Limb (tissue), 2 donors: ENCODE measurements around the gene ANKRD18A.

ENCODE experiments used
- DNase-seq, 2 donors: peaks; one replicate each; pipeline ENCODE4 v3.0.0-alpha.2; 2016; ENCODE audit errors: extremely low spot score in 2 of 2

The ANKRD18A gene

DNA sequence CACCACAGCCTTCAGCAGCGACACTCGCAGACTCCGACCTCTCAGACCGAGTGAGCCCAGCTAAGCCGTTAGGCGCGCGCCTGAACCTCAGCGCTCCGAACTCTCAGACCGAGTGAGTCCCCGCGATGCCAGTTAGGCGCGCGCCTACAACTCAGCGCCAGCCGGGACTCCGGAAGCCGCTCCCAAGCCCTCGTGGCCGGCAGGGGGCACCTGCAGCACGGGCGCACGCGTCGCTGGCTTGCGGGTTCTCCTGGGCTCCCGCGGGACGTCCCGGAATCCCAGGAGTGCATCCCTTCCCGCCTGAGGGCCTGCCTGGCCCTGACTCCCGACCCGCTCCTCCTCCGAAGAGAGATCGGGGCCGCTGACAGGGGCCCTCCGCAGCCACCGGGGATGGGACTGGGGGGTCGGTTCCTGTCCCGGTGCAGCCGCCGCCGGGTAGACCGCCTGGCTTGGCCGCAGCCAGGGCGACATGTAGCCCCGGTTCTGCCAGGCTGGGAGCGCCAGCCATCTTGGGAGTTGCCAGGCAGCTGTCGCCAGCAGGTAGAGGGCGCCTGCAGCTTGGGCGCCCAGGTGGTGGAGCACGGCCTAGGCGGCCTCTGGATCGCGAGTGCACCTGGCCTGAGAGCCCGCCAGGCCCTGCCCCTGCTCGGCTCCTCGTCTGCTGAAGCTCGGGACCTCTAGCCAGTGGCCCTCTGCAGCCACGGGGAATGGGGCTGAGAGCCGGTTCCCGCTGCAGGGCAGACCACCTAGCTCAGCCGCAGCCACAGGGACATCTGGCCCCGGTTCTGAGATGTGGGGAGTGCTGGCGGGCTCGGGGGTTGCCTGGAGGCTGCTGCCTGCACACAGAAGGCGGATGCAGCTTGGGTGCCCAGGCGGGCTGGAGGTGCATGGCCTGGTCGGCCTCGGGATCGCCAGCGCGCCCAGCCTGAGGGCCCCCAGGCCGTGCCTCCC is at the start of gene ANKRD18A:
Gene ANKRD18A, minus strand, starts transcription at position 114 of the 951 bp plus-strand sequence. CDS start 311 bp downstream, outside the sequence.
- DNase-seq: peak; percentile 27 to 84

DNA sequence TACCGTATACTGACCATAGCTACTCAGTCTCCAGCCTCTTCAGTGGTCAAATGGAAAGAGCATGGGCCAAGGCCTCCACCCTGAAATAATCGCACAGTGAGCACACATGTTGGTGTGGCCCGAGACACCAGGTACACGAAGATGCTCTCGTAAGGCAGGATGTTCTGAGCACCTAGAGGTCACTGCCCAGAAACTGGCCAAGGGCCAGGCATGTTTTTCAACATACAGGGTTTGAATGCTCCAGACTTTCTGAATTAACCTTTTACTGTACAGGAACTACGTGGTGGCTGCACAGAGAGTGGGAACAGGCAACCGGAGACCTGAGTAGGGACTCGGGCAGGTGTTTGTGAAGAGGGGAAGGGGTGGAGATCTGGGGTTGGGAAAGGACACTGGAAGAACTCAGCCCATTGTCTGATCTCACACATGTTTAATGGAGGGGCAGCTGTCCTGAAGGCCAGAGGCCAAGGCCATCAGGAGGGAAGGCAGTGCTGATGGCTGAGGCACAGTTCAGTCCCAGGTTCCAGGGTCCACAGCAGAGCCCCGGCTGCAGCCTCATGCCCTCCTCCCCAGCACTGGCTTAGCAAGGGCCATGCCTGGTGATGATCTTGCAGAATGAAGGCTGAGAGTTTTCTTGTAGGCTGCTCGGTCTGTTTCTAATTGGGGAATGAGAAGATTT is 48.5 kb upstream of the ANKRD18A start:
- no peak for DNase-seq

DNA sequence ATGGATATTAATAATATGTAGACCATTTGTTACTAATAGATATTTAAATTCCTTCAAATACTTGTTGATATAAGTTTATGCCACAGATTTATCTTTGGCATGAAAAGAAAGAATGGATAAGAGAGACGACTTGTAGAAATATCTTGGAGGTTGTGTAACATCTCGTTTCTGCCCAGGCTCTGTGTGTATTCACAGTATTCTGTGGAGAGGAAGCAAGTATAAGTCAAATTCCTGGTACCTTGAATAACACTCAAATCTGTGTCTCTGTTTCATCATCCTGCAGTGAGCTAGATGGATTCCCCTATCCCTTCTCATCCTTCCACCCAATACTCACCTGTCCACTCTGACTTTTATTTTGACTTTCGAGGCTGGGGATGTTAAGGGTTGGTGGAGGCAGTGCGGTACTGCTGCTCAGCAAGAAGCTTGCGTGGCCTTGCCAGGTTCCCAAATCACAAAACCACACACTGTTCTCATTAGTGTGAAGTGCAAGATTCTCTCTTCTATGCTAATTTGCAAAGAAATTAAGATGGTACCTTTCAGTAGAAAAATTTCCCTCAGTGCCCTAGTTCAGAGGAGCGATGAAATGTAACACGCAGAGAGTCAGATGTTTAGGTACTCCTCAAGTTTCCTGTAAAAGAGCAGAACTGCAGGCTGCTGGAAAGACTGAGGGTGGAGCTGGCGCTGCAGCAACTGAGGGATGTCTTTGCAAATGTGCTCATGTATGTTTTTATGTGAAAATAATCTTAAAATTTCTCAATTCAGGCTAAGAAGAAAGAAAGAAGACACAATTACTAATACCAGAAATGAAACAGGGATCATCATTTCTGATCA is 42.6 kb upstream of the ANKRD18A start:
- peak; percentile 17 to 55 for DNase-seq

DNA sequence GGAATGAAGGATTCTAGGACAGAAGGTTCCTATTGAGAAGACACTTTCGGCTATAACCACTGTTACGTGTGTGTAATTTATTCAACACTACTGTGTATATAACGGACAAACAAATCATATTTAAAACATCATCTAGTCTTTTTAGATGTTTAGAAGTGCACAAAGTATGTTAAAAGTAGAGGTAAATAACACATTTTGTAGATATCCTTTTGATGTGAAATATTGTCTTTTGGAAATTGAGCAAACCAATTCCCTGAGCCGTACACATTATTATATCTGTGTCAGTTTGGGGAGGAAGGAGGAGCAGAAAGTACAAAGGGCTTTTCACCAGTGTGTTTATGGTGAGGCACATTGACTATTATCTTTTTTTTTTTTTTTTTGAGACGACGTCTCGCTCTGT is 39.1 kb upstream of the ANKRD18A start:
- no peak for DNase-seq

DNA sequence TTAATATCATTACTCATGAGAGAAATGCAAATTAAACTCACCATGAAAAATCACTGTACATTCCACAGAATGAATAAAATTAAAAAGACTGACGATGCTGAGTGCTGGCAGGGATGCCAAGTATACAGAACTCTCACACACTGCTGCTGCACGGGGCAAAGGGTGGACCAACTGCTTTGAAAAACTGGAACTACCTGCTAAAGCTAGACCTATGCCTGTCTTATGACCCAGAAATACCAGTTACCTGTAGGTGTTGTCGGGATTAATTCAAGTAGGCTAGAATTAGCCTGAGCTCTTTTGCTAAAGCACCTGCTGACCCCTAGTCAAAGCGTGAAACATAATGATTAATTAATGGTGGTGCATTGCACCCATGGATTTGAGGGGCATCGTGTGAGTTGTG is 36.5 kb upstream of the ANKRD18A start:
- DNase-seq: no peak

DNA sequence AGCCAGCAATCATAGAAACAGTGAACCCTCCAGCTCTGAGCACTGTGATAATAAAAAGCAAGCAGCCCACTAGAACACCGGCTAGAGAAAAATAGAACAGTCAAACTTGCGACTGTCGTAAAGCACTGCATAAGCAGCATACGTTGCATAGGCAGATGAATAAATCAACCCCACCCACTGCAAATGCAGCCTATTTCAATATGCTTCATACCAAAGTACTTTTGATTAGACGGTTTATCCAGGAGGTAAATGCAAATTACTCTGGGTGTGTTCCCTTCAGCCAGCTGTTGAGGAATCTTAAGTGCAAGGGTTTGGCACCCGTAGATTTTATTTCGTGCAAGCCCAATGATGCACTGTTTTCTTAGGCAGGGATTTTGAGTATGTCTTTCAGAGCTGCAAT is 32.1 kb upstream of the ANKRD18A start:
- DNase-seq: no peak

DNA sequence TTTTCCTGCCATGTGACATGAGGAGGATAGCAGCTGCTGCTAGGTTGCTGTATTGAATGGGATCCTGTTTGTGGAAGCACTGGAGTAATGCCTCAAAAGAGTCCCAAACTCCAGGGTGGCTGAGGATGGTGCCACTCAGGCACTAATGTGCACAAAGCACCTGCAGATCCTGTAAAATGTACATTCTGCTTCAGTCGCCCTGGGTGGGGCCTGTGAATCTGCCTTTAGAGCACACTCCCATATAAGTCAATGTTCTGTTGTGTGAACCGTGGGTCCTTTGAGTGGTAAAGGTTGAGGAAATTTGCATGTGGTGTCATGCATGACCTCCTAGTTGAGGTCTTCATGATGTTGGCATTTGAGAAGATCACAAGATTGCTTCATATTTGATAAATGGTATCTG is 31.6 kb upstream of the ANKRD18A start:
- no peak for DNase-seq

DNA sequence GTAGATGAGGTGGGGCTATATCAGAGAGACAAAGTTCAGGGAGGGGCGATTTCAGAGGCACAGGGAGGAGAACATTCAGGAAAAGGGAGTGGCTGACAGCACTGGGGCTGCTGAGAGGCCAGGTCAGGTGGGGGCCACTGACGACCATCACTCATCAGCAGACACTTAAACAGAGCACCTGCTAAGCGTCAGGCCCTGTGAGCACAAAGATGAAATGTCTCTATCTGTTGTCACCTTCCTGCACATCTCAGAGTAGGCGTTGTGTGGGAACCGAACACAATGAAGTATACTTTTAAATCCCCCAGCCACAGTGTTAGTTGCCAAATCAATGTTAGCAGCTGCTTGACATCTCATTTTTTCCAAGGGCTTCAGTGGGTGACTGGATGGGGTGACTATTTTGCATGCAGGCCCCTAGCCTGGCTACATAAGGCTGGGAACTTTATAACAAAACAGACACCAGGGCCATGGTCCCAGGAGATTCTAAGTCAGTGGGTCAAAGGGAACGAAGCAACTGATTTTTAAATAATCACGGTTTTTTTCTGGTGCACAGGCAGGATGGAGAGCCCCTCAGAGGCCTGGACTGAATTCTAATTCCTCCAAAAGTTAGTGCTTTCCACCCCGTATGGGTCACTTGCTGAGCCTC is 31.1 kb upstream of the ANKRD18A start:
- no peak for DNase-seq

DNA sequence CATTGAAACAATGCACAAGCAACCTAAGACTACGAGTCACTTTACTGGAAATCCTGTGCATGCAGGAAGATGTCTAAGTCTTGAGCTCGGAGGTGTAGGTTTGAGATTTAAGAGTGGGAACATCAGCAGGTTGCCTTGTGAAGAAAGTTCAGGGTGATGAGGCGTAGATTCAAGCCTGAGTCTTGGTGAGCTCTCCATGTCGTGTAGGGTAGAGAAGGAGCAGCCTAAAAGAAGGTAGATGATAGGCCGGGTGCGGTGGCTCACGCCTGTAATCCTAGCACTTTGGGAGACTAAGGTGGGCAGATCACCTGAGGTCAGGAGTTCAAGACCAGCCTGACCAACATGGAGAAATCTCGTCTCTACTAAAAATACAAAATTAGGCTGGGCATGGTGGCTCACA is 30.2 kb upstream of the ANKRD18A start:
- DNase-seq: no peak

DNA sequence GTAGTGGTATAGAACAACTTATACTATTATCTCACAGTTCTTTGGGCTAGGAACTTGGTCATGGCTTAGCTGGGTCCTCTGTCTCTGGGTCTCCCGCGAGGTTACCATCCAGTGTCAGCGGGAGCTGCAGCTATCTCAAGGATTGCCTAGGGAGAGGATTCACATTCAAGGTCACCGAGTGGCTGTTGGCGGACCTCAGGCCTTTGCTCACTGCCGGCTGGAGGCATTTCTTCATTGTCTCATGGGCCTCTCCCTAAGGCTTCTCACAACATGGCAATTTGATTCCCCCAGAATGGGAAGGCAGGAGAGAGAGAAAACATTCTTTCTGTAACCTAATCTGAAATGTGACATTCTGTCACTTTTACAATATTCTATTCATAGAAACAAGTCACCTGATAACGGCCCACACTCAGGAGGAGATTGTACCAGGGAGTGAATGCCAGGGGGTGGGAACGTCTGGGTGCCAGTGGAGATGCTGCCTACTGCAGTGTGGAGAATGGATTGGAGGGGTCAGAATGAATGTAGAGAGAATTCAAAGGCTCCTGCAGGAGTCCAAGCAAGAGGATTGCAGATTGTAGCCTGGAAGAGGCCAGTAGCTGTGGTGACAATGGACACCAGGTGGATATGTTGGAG is 29.5 kb upstream of the ANKRD18A start:
- DNase-seq: no peak

DNA sequence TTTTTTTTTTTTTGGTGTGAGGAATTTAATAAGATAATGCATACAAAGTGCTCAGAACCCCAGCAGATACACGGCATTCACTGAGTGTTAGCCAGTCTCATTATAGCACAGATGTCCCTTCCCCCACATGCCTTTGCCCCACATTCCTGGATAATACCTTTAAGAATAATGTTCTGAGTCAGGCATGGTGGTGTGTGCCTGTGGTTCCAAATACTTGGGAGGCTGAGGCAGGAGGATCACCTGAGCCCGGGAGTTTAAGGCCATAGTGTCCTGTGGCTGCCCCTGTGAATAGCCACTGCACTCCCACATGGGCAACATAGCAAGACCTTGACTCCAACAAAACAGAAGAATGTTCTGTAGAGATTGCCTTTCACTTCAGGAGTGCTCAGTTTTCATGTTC is 24.2 kb upstream of the ANKRD18A start:
- no peak for DNase-seq

DNA sequence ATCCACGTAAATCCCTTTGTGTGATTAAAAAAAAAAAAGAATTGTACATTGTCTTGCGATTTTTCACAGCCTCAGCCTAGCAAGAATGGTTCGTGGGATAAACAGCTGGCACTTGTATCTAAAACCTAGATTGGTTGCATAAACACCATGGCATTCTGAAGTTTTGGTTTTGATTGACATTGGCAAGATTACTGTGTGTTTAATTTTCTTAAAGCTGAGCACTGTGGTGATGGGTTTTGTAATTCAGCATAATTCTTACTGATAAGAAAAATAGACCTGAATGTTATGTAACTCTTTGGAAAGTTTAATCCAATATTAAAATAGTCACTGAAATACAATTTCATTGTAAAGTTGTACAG is 23.4 kb upstream of the ANKRD18A start:
- no peak for DNase-seq

DNA sequence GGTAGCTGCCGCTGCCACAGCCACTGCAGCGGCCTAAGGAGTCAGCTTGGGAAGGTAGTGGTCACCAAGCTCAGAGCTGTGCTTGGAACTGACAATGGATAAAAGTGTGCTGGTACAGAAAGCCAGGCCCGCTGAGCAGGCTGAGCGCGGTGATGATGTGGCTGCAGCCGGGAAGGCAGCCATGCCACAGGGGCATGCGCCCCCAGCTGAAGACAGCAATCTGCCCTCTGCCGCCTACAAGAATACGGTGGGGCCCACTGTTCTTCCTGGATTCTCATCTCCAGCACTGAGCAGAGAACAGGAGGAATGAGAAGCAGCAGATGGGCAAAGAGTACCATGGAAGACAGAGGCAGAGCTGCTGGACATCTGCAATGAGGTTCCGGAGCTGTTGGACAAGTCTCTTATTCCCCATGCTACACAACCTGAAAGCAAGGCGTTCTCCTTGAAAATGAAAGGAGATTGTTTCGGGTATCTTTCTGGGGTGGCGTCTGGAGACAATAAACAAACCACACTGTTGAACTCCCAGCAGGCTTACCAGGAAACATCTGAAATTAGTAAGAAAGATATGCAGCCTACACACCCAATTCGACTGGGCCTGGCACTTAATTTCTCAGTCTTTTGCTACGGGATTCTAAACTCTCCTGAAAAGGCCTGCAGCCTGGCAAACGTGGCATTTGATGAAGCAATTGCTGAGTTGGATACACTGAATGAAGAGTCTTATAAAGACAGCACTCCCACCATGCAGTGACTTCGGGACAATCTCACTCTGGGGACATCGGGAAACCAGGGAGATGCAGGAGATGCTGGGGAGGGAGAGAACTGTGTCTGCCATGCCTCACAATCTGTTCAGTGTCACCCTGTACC is 22.8 kb upstream of the ANKRD18A start:
- no peak for DNase-seq

DNA sequence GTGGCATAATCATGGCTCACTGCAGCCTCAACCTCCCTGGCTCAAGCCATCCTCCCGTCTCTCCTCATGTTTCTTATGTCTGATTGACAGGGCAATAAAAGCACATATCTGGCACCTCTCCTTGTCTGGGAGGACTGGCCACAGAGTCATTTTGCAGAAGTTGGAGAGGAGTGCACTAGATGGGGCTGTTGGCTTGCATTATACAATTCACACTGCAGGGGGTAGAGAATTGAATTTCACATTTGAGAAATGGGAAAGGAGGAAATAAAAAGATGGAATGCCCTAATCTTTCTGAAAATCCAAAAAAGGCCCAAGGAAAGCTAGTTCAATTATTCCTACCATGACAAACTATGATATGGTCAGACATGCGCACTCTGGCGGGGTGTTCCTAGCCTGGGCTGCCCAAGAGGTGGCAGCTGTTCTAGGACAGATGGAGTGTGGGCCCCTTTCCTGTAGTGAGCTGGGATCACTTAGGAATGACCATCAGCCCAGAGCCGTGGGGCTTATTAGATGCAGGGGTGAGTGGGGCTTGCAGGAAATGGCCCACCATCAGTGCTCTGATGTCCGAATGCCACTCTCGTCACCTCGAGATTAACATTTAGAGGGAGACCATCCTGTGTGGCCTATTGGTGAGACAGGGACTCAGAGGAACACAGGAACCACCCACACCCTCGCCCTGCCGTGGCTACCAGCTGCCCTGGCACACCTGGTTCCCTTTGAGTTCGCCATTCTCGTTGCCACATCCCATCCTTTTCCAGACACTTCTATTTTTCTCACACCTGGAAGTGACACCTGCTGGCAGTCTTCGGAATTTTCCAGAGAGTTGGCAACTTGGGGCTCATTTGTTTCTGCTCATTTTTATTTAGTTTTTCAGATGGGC is 21.8 kb upstream of the ANKRD18A start:
- DNase-seq: peak; percentile 65 to 66

DNA sequence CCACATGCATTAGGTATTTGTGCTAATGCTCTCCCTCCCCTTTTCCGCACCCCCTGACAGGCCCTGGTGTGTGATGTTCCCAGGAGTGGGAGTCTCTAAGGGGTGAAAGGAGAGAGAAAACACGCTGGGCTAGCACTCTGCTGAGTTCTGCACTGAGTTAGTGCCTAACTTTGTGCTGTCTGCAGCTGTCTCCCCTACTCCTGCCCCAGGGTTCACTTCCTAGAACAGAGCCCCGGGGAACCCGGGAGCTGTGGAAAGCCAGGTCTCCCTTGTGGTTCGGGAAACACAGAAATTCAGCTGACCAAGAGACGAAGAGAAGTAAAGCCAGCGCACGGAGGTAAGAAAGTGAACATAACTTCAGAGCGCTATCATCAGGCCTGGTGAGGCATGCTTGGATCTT is 20.7 kb upstream of the ANKRD18A start:
- no peak for DNase-seq

DNA sequence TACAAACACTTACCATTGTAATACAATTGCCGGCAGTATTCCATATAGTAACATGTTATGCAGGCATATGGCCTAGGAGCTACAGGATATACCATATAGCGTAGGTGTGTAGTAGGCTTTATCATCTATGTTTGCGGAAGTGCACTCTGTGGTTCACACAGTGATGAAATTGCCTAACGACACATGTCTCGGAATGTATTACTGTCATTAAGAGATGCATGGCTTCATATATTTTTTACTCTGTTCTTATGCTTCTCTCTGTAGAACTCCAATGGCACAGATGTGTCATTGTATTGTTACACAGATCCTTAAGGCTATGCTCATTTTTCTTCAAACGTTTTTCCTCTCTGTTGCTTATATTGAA is 19.2 kb upstream of the ANKRD18A start:
- no peak for DNase-seq

DNA sequence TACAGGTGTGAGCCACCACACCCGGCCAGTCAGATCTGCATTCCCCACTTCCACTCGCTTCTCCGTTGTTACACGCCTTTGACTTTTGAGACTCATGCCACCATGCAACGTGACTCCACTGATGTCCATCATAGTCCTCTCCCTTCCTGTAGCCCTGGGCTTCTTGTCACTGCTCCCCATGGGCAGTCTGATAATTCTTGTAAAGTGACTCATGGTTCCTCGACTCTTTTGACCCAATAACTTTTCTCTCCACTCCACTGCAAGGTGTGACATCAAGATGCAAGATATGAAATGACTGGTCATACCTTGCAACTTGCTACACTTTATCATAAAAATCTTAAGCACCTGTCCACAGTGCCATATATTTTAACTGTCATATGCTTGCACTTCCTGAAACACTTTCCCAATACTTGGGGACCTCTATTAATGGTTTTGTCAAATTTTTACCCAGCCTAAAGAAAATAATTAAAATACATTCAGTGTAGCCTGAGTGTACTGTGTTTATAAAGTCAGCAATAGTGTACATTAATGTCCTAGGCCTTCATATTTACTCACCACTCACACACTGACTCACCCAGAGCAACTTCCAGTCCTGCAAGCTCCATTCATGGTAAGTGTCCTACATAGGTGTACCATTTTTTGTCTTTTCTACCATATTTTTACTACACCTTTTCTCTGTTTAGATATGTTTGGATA is 18.6 kb upstream of the ANKRD18A start:
- DNase-seq: no peak

DNA sequence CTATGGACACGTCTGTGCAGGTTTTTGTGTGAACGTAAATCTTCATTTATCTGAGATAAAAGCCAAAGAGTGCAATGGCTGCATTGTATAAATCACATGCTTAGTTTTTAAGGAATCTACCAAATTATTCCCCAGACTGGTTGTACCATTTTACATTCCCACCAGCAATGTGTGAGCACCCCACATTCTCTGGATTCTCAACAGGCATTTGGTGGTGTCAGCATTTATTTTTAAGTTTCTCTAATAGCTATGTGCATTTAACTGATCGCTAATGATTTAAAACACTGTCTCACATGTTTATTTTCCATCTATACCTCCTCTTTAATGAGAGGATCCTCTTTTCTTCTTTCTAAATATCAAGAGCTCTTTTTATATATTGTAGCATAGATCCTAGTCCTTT is 13.9 kb upstream of the ANKRD18A start:
- no peak for DNase-seq
